ENCODE results near the gene TPSB2.
"Not testable (repeated sequence)": the region's sequence is repeated elsewhere in the genome, so short reads cannot be mapped to it uniquely, and the experiment has no call there.

Gene TPSB2

GRCh38 chr16:1272453-1273198, 42.6 kb upstream of the TPSB2 start:
- peaks cover 7 to 14% of the 10 kb centered on the region in 2 donors for H3K4me1 ChIP-seq (ENCODE audit: control insufficient read depth in 1 of 2, insufficient read depth in 2 of 2, low read length in 2 of 2)
- no peaks in the 10 kb centered on the region for H3K9me3 ChIP-seq (ENCODE audit: control insufficient read depth in 1 of 2, low read length in 2 of 2)
- H3K4me3 ChIP-seq (ENCODE audit: low read depth in 1 of 2, low read length in 2 of 2): no peak overlapping the region
- no peak overlapping the region for H3K9ac ChIP-seq (ENCODE audit: low read depth in 1 of 2, low read length in 2 of 2)
- H3K36me3 ChIP-seq (ENCODE audit: control insufficient read depth in 1 of 2, insufficient read depth in 2 of 2, low read length in 2 of 2): no peaks in the 10 kb centered on the region
- H3K27ac ChIP-seq (ENCODE audit: low read depth, low read length): no peak overlapping the region
- peaks cover 16 to 34% of the 10 kb centered on the region in 2 donors for H3K27me3 ChIP-seq (ENCODE audit: control insufficient read depth in 1 of 2, insufficient read depth in 2 of 2, low read length in 2 of 2)

- H3K9me3 ChIP-seq (ENCODE audit: control insufficient read depth in 1 of 2, low read length in 2 of 2); H3K36me3 ChIP-seq (ENCODE audit: control insufficient read depth in 1 of 2, insufficient read depth in 2 of 2, low read length in 2 of 2); H3K9ac ChIP-seq (ENCODE audit: low read depth in 1 of 2, low read length in 2 of 2); H3K27ac ChIP-seq (ENCODE audit: low read depth, low read length); H3K4me3 ChIP-seq (ENCODE audit: low read depth in 1 of 2, low read length in 2 of 2): not testable (repeated sequence)
- H3K4me1 ChIP-seq (ENCODE audit: control insufficient read depth in 1 of 2, insufficient read depth in 2 of 2, low read length in 2 of 2): peaks cover 7 to 14% of the 10 kb centered on the region in 2 donors
- H3K27me3 ChIP-seq (ENCODE audit: control insufficient read depth in 1 of 2, insufficient read depth in 2 of 2, low read length in 2 of 2): peaks cover 10 to 28% of the 10 kb centered on the region in 2 donors
These were observed 41.9 kb upstream of the TPSB2 start for GRCh38 chr16:1271724-1272413.

- Histone ChIP-seq H3K9ac (ENCODE audit: low read depth in 1 of 2, low read length in 2 of 2) (no peak overlapping the region), H3K4me3 (ENCODE audit: low read depth in 1 of 2, low read length in 2 of 2) (no peak overlapping the region), H3K36me3 (ENCODE audit: control insufficient read depth in 1 of 2, insufficient read depth in 2 of 2, low read length in 2 of 2) (no peaks in the 10 kb centered on the region), H3K4me1 (ENCODE audit: control insufficient read depth in 1 of 2, insufficient read depth in 2 of 2, low read length in 2 of 2) (peaks cover 7 to 14% of the 10 kb centered on the region in 2 donors), H3K9me3 (ENCODE audit: control insufficient read depth in 1 of 2, low read length in 2 of 2) (no peaks in the 10 kb centered on the region), H3K27ac (ENCODE audit: low read depth, low read length) (no peak overlapping the region), H3K27me3 (ENCODE audit: control insufficient read depth in 1 of 2, insufficient read depth in 2 of 2, low read length in 2 of 2) (peaks cover 10 to 28% of the 10 kb centered on the region in 2 donors)
These were observed 41.4 kb upstream of the TPSB2 start for GRCh38 chr16:1271380-1271723.

GRCh38 chr16:1269418-1269817, 39.4 kb upstream of the TPSB2 start:
- H3K4me1 ChIP-seq (ENCODE audit: control insufficient read depth in 1 of 2, insufficient read depth in 2 of 2, low read length in 2 of 2): peaks cover 7 to 14% of the 10 kb centered on the region in 2 donors
- H3K9me3 ChIP-seq (ENCODE audit: control insufficient read depth in 1 of 2, low read length in 2 of 2); H3K9ac ChIP-seq (ENCODE audit: low read depth in 1 of 2, low read length in 2 of 2); H3K36me3 ChIP-seq (ENCODE audit: control insufficient read depth in 1 of 2, insufficient read depth in 2 of 2, low read length in 2 of 2); H3K27ac ChIP-seq (ENCODE audit: low read depth, low read length); H3K4me3 ChIP-seq (ENCODE audit: low read depth in 1 of 2, low read length in 2 of 2): not testable (repeated sequence)
- peaks cover 3 to 18% of the 10 kb centered on the region in 2 donors for H3K27me3 ChIP-seq (ENCODE audit: control insufficient read depth in 1 of 2, insufficient read depth in 2 of 2, low read length in 2 of 2)

- peaks cover 12 to 18% of the 10 kb centered on the region in 2 donors for H3K27me3 ChIP-seq (ENCODE audit: control insufficient read depth in 1 of 2, insufficient read depth in 2 of 2, low read length in 2 of 2)
These were observed 35.8 kb upstream of the TPSB2 start for GRCh38 chr16:1265826-1266225.

GRCh38 chr16:1265090-1265630, 35.2 kb upstream of the TPSB2 start:
- H3K9me3 ChIP-seq (ENCODE audit: control insufficient read depth in 1 of 2, low read length in 2 of 2): peaks cover 0 to 3% of the 10 kb centered on the region in 2 donors
- H3K27ac ChIP-seq (ENCODE audit: low read depth, low read length): no peak overlapping the region
- H3K4me3 ChIP-seq (ENCODE audit: low read depth in 1 of 2, low read length in 2 of 2): no peak overlapping the region
- no peak overlapping the region for H3K9ac ChIP-seq (ENCODE audit: low read depth in 1 of 2, low read length in 2 of 2)
- no peaks in the 10 kb centered on the region for H3K36me3 ChIP-seq (ENCODE audit: control insufficient read depth in 1 of 2, insufficient read depth in 2 of 2, low read length in 2 of 2)
- peaks cover 15 to 22% of the 10 kb centered on the region in 2 donors for H3K27me3 ChIP-seq (ENCODE audit: control insufficient read depth in 1 of 2, insufficient read depth in 2 of 2, low read length in 2 of 2)
- H3K4me1 ChIP-seq (ENCODE audit: control insufficient read depth in 1 of 2, insufficient read depth in 2 of 2, low read length in 2 of 2): no peaks in the 10 kb centered on the region

More at GRCh38 chr16:1265826-1266225, 35.8 kb upstream of the TPSB2 start:
- Histone ChIP-seq H3K9me3 (ENCODE audit: control insufficient read depth in 1 of 2, low read length in 2 of 2) (peaks cover 0 to 3% of the 10 kb centered on the region in 2 donors), H3K36me3 (ENCODE audit: control insufficient read depth in 1 of 2, insufficient read depth in 2 of 2, low read length in 2 of 2) (no peaks in the 10 kb centered on the region), H3K4me1 (ENCODE audit: control insufficient read depth in 1 of 2, insufficient read depth in 2 of 2, low read length in 2 of 2) (peaks cover 0 to under 1% of the 10 kb centered on the region in 2 donors), H3K4me3 (ENCODE audit: low read depth in 1 of 2, low read length in 2 of 2) (no peak overlapping the region), H3K9ac (ENCODE audit: low read depth in 1 of 2, low read length in 2 of 2) (no peak overlapping the region), H3K27ac (ENCODE audit: low read depth, low read length) (no peak overlapping the region)

- Histone ChIP-seq H3K4me1 (ENCODE audit: control insufficient read depth in 1 of 2, insufficient read depth in 2 of 2, low read length in 2 of 2) (no peaks in the 10 kb centered on the region), H3K9ac (ENCODE audit: low read depth in 1 of 2, low read length in 2 of 2) (no peak overlapping the region), H3K36me3 (ENCODE audit: control insufficient read depth in 1 of 2, insufficient read depth in 2 of 2, low read length in 2 of 2) (no peaks in the 10 kb centered on the region), H3K27me3 (ENCODE audit: control insufficient read depth in 1 of 2, insufficient read depth in 2 of 2, low read length in 2 of 2) (peaks cover 21 to 27% of the 10 kb centered on the region in 2 donors), H3K4me3 (ENCODE audit: low read depth in 1 of 2, low read length in 2 of 2) (no peak overlapping the region), H3K27ac (ENCODE audit: low read depth, low read length) (no peak overlapping the region), H3K9me3 (ENCODE audit: control insufficient read depth in 1 of 2, low read length in 2 of 2) (peaks cover 0 to 3% of the 10 kb centered on the region in 2 donors)
These were observed 34.5 kb upstream of the TPSB2 start for GRCh38 chr16:1264345-1265089.

- Histone ChIP-seq H3K27ac (ENCODE audit: low read depth, low read length) (no peak overlapping the region), H3K9ac (ENCODE audit: low read depth in 1 of 2, low read length in 2 of 2) (no peak overlapping the region), H3K4me3 (ENCODE audit: low read depth in 1 of 2, low read length in 2 of 2) (no peak overlapping the region), H3K4me1 (ENCODE audit: control insufficient read depth in 1 of 2, insufficient read depth in 2 of 2, low read length in 2 of 2) (no peaks in the 10 kb centered on the region), H3K27me3 (ENCODE audit: control insufficient read depth in 1 of 2, insufficient read depth in 2 of 2, low read length in 2 of 2) (peaks cover 29 to 32% of the 10 kb centered on the region in 2 donors), H3K9me3 (ENCODE audit: control insufficient read depth in 1 of 2, low read length in 2 of 2) (peaks cover 0 to 3% of the 10 kb centered on the region in 2 donors), H3K36me3 (ENCODE audit: control insufficient read depth in 1 of 2, insufficient read depth in 2 of 2, low read length in 2 of 2) (no peaks in the 10 kb centered on the region)
These were observed 33.8 kb upstream of the TPSB2 start for GRCh38 chr16:1263591-1264344.

GRCh38 chr16:1262846-1263221, 32.9 kb upstream of the TPSB2 start:
- Histone ChIP-seq H3K9ac (ENCODE audit: low read depth in 1 of 2, low read length in 2 of 2) (no peak overlapping the region), H3K4me3 (ENCODE audit: low read depth in 1 of 2, low read length in 2 of 2) (no peak overlapping the region), H3K4me1 (ENCODE audit: control insufficient read depth in 1 of 2, insufficient read depth in 2 of 2, low read length in 2 of 2) (no peaks in the 10 kb centered on the region), H3K27me3 (ENCODE audit: control insufficient read depth in 1 of 2, insufficient read depth in 2 of 2, low read length in 2 of 2) (peaks cover 30 to 33% of the 10 kb centered on the region in 2 donors), H3K36me3 (ENCODE audit: control insufficient read depth in 1 of 2, insufficient read depth in 2 of 2, low read length in 2 of 2) (no peaks in the 10 kb centered on the region), H3K27ac (ENCODE audit: low read depth, low read length) (no peak overlapping the region), H3K9me3 (ENCODE audit: control insufficient read depth in 1 of 2, low read length in 2 of 2) (peaks cover 0 to 3% of the 10 kb centered on the region in 2 donors)
